ENCODE measurements around the gene TTC39B.

TTC39B gene

GRCh38 chr9:15127831-15128230 is 179.2 kb downstream of the TTC39B start:
- H3K36me3 Mint-ChIP-seq: no peaks in the 10 kb centered on the region
- peaks cover 13% of the 10 kb centered on the region for H3K27me3 Mint-ChIP-seq
- CTCF ChIA-PET: no interaction called here
- no peak overlapping the region for H3K27ac Mint-ChIP-seq
- no peaks in the 10 kb centered on the region for H3K9me3 Mint-ChIP-seq
- no peak overlapping the region for H3K4me3 Mint-ChIP-seq
- no peak for DNase-seq
- no peaks in the 10 kb centered on the region for H3K4me1 Mint-ChIP-seq

GRCh38 chr9:15121630-15122029 is 185.4 kb downstream of the TTC39B start:
- H3K27ac Mint-ChIP-seq: no peak overlapping the region
- no peak overlapping the region for H3K4me3 Mint-ChIP-seq
- DNase-seq: no peak
- CTCF ChIA-PET: no interaction called here
- peaks cover 11% of the 10 kb centered on the region for H3K4me1 Mint-ChIP-seq
- H3K36me3 Mint-ChIP-seq: no peaks in the 10 kb centered on the region
- H3K27me3 Mint-ChIP-seq: peaks cover 12% of the 10 kb centered on the region
- no peaks in the 10 kb centered on the region for H3K9me3 Mint-ChIP-seq

- CTCF ChIA-PET: no interaction called here
- Mint-ChIP-seq H3K27me3 (peaks cover 8% of the 10 kb centered on the region), H3K4me1 (peaks cover under 1% of the 10 kb centered on the region), H3K4me3 (no peak overlapping the region), H3K36me3 (no peaks in the 10 kb centered on the region), H3K27ac (no peak overlapping the region), H3K9me3 (no peaks in the 10 kb centered on the region)
- no peak for DNase-seq
Observed at GRCh38 chr9:15116130-15116580, 190.9 kb downstream of the TTC39B start.

- Mint-ChIP-seq H3K4me3 (no peak overlapping the region), H3K9me3 (no peaks in the 10 kb centered on the region), H3K27me3 (peaks cover 8% of the 10 kb centered on the region), H3K27ac (no peak overlapping the region), H3K4me1 (no peaks in the 10 kb centered on the region), H3K36me3 (no peaks in the 10 kb centered on the region)
- no peak for DNase-seq
- CTCF ChIA-PET: no interaction called here
Observed at GRCh38 chr9:15115702-15116101, 191.3 kb downstream of the TTC39B start.

- H3K27ac Mint-ChIP-seq: no peak overlapping the region
- no peaks in the 10 kb centered on the region for H3K36me3 Mint-ChIP-seq
- no peaks in the 10 kb centered on the region for H3K9me3 Mint-ChIP-seq
- H3K4me1 Mint-ChIP-seq: no peaks in the 10 kb centered on the region
- H3K4me3 Mint-ChIP-seq: no peak overlapping the region
- H3K27me3 Mint-ChIP-seq: peaks cover 8% of the 10 kb centered on the region
- DNase-seq: no peak
- CTCF ChIA-PET: interaction anchor here (1.6 kb wide), 1 partner anchor 28 kb away, joined by 3 read pairs; no protein-coding TSS in a partner anchor
Observed at GRCh38 chr9:15115041-15115440, 192.0 kb downstream of the TTC39B start.

Data from activated naive CD4-positive, alpha-beta T cell treated with anti-CD3 and anti-CD28 coated beads, Interleukin-2, amount 10 ng/mL, durations not matched to agents 7 days and 5 days (primary cell).